Large intestine (tissue), 3 donors: Measurements from ENCODE around the gene METTL2B. TPM values are rescaled to one million over a fixed set of nuclear protein-coding genes. Genes with fewer than 3 reads are reported as not detected.
"Not testable (repeated sequence)": the region's sequence is repeated elsewhere in the genome, so short reads cannot be mapped to it uniquely, and the experiment has no call there.

Experiments used
- DNase-seq, 2 donors: peaks; one replicate each; pipeline versions ENCODE4 v3.0.0 to v3.0.0-alpha.2; 2013
- H3K27ac ChIP-seq: one replicate; pipeline ENCODE4 v1.5.1; 2013; ENCODE audit warnings: low read length
- H3K27me3 ChIP-seq: 2 replicates; pipeline ENCODE4 v1.6.1; 2013; ENCODE audit warnings: low read length; ENCODE audit not compliant: control insufficient read depth, insufficient read depth
- H3K36me3 ChIP-seq: 2 replicates; pipeline ENCODE4 v1.6.1; 2013; ENCODE audit warnings: low read length; ENCODE audit not compliant: control insufficient read depth, insufficient read depth
- H3K4me1 ChIP-seq: one replicate; pipeline ENCODE4 v1.6.1; 2013; ENCODE audit warnings: low read length; ENCODE audit not compliant: control insufficient read depth, insufficient read depth
- H3K4me3 ChIP-seq: one replicate; pipeline ENCODE4 v1.5.1; 2013; ENCODE audit warnings: low read length
- H3K9me3 ChIP-seq: one replicate; pipeline ENCODE4 v1.6.1; 2013; ENCODE audit warnings: mild to moderate bottlenecking, low read depth, low read length, moderate library complexity; ENCODE audit not compliant: control insufficient read depth
- WGBS: methylation state at CpG from one replicate; pipeline ENCODE4 v1.1.5; 2013; ENCODE audit warnings: low lambda C conversion rate; ENCODE audit not compliant: insufficient coverage; 5-methylcytosine and 5-hydroxymethylcytosine counted together
- polyA plus RNA-seq: library from polyadenylated mRNA; unstranded; fragments of 120-200 nt; gene quantifications from one replicate; pipeline ENCODE4 v1.2.1, GENCODE V29; 2013

METTL2B gene
- polyA plus RNA-seq, 1 donor = 22.5 TPM

GRCh38 chr7:128454808-128455542 is 21.6 kb upstream of the METTL2B start:
- no CpG with 5 or more reads among the region's 25 CpGs for WGBS

GRCh38 chr7:128455543-128456254 is 20.8 kb upstream of the METTL2B start, which contains the start of gene HILPDA:
Gene HILPDA (plus strand): TSS chr7:128455878. CDS start chr7:128457269, 1,391 bp downstream.
- peak; percentile 93 to 94 for DNase-seq
- peak within 1 kb of the TSS; percentile 87 for H3K27ac ChIP-seq
- peaks cover 35% of the 10 kb centered on the region for H3K4me1 ChIP-seq
- no CpG with 5 or more reads among the region's 64 CpGs for WGBS
- H3K36me3 ChIP-seq = peaks cover 6% of the 10 kb centered on the region
- no peaks in the 10 kb centered on the region for H3K27me3 ChIP-seq
- H3K4me3 ChIP-seq = peak within 1 kb of the TSS; percentile 81
- no peaks in the 10 kb centered on the region for H3K9me3 ChIP-seq

More at GRCh38 chr7:128454808-128455542, 21.6 kb upstream of the METTL2B start:
- no peaks in the 10 kb centered on the region for H3K9me3 ChIP-seq
- peaks cover 6% of the 10 kb centered on the region for H3K36me3 ChIP-seq
- H3K27me3 ChIP-seq = no peaks in the 10 kb centered on the region
- no peak for DNase-seq
- peak overlapping the region; percentile 87 for H3K27ac ChIP-seq
- H3K4me3 ChIP-seq = peak overlapping the region; percentile 81
- H3K4me1 ChIP-seq = peaks cover 35% of the 10 kb centered on the region

GRCh38 chr7:128456255-128456725 is 20.3 kb upstream of the METTL2B start:
- H3K4me3 ChIP-seq = peak overlapping the region; percentile 81
- H3K27me3 ChIP-seq = no peaks in the 10 kb centered on the region
- no CpG with 5 or more reads among the region's 5 CpGs for WGBS
- peak overlapping the region; percentile 56 for H3K27ac ChIP-seq
- no peak for DNase-seq
- no peaks in the 10 kb centered on the region for H3K9me3 ChIP-seq
- H3K36me3 ChIP-seq = peaks cover 6% of the 10 kb centered on the region
- peaks cover 35% of the 10 kb centered on the region for H3K4me1 ChIP-seq

- H3K9me3 ChIP-seq, DNase-seq, H3K27me3 ChIP-seq, H3K36me3 ChIP-seq, H3K27ac ChIP-seq, H3K4me3 ChIP-seq: not testable (repeated sequence)
- H3K4me1 ChIP-seq = peaks cover 35% of the 10 kb centered on the region
- WGBS = no CpG with 5 or more reads among the region's 6 CpGs
Measured at GRCh38 chr7:128457385-128457784, 19.2 kb upstream of the METTL2B start.

GRCh38 chr7:128458956-128459355 is 17.6 kb upstream of the METTL2B start:
- Histone ChIP-seq H3K4me1 (peaks cover 27% of the 10 kb centered on the region), H3K27ac (no peak overlapping the region), H3K9me3 (peaks cover 3% of the 10 kb centered on the region), H3K36me3 (peaks cover 6% of the 10 kb centered on the region), H3K4me3 (no peak overlapping the region), H3K27me3 (no peaks in the 10 kb centered on the region)
- no peak for DNase-seq
- 50% methylated on average over 1 of the region's 3 CpGs for WGBS

- Histone ChIP-seq H3K27me3 (no peaks in the 10 kb centered on the region), H3K27ac (no peak overlapping the region), H3K4me3 (no peak overlapping the region), H3K9me3 (peaks cover 3% of the 10 kb centered on the region), H3K36me3 (peaks cover 6% of the 10 kb centered on the region), H3K4me1 (peaks cover 22% of the 10 kb centered on the region)
- WGBS = no CpG with 5 or more reads among the region's 5 CpGs
- DNase-seq = peak; percentile 66 to 67
Measured at GRCh38 chr7:128459394-128459878, 17.1 kb upstream of the METTL2B start.

- H3K4me1 ChIP-seq = peaks cover 4% of the 10 kb centered on the region
- WGBS = no CpG with 5 or more reads among the region's 5 CpGs
- peaks cover under 1% of the 10 kb centered on the region for H3K36me3 ChIP-seq
- H3K27me3 ChIP-seq = no peaks in the 10 kb centered on the region
- no peak overlapping the region for H3K4me3 ChIP-seq
- peaks cover 3% of the 10 kb centered on the region for H3K9me3 ChIP-seq
- H3K27ac ChIP-seq = no peak overlapping the region
- DNase-seq = no peak
Measured at GRCh38 chr7:128462460-128462859, 14.1 kb upstream of the METTL2B start.

- H3K27ac ChIP-seq, H3K27me3 ChIP-seq, H3K36me3 ChIP-seq, H3K4me1 ChIP-seq, DNase-seq, H3K9me3 ChIP-seq, H3K4me3 ChIP-seq: not testable (repeated sequence)
- no CpG with 5 or more reads among the region's 30 CpGs for WGBS
Measured at GRCh38 chr7:128463345-128463744, 13.2 kb upstream of the METTL2B start.

GRCh38 chr7:128463933-128464332 is 12.6 kb upstream of the METTL2B start:
- not testable (repeated sequence) for H3K4me3 ChIP-seq, H3K9me3 ChIP-seq, H3K27ac ChIP-seq, H3K27me3 ChIP-seq, H3K36me3 ChIP-seq, DNase-seq, H3K4me1 ChIP-seq
- WGBS = no CpG with 5 or more reads among the region's 8 CpGs

- not testable (repeated sequence) for H3K9me3 ChIP-seq, H3K36me3 ChIP-seq, H3K4me3 ChIP-seq, H3K27me3 ChIP-seq, H3K27ac ChIP-seq, DNase-seq, H3K4me1 ChIP-seq
Measured at GRCh38 chr7:128466871-128467270, 9.7 kb upstream of the METTL2B start.
